BJ (cell line): Measurements from ENCODE around the gene C1D. TPM values are rescaled to one million over a fixed set of nuclear protein-coding genes. Genes with fewer than 3 reads are reported as not detected.

Source experiments
- CTCF ChIA-PET: fragments of 350-600 bp; formaldehyde crosslinking; extraction: SDS; loops from one replicate; lab custom pipeline; 2021; ENCODE audit warnings: antibody characterized with exemption, inconsistent platforms; lab: Yijun Ruan, JAX
- POLR2A ChIA-PET: fragments of 300-600 bp; sonication (Branson Sonifier 250); formaldehyde crosslinking; extraction: SDS; loops from one replicate; lab custom pipeline; 2021; ENCODE audit warnings: antibody characterized with exemption; lab: Charles Lee
- DNase-seq: peaks from one replicate; pipeline ENCODE4 v3.0.0-alpha.2; 2011; ENCODE audit warnings: low read depth
- H3K27me3 ChIP-seq: 2 replicates; pipeline ENCODE4 v1.6.0; 2011; ENCODE audit warnings: low read length; ENCODE audit not compliant: control insufficient read depth, insufficient read depth
- H3K36me3 ChIP-seq: 2 replicates; pipeline ENCODE4 v1.5.1; 2011; ENCODE audit warnings: low read length; ENCODE audit not compliant: control insufficient read depth, insufficient read depth
- H3K4me3 ChIP-seq: 2 replicates; pipeline ENCODE4 v1.5.1; 2011; ENCODE audit warnings: low read depth, mild to moderate bottlenecking, control low read depth, low read length
- CTCF ChIP-seq: IDR thresholded peaks from 2 replicates; pipeline ENCODE4 v1.5.1; 2011; ENCODE audit warnings: low read depth, mild to moderate bottlenecking, control low read depth, inconsistent platforms, low read length, moderate library complexity; ENCODE audit not compliant: insufficient read depth
- polyA plus RNA-seq: library from polyadenylated mRNA; depleted of rRNA; stranded (reverse); fragments of >200 nt; gene quantifications from 2 replicates; pipeline ENCODE4 v1.2.3, GENCODE V29; 2011

Gene C1D
- polyA plus RNA-seq, 1 experiment, result 11.4 TPM

GRCh38 chr2:68059784-68060525 lies 2.8 kb downstream of the C1D start:
- POLR2A ChIA-PET, result no interaction called here
- TF ChIP-seq CTCF, result no peak

GRCh38 chr2:68057658-68058396 lies 5.0 kb downstream of the C1D start:
- Histone ChIP-seq H3K36me3 (no peaks in the 10 kb centered on the region; the same call in 1 of the 2 replicates), H3K27me3 (no peaks in the 10 kb centered on the region), H3K4me3 (no peak overlapping the region)
- DNase-seq, result no peak
- CTCF ChIA-PET, result no interaction called here
- POLR2A ChIA-PET, result interaction anchor here (0.5 kb wide), 1 partner anchor 9 kb away, joined by 9 read pairs; no protein-coding TSS in a partner anchor
- TF ChIP-seq CTCF, result no peak

More at GRCh38 chr2:68059784-68060525, 2.8 kb downstream of the C1D start:
- Histone ChIP-seq H3K4me3 (no peak overlapping the region), H3K36me3 (no peaks in the 10 kb centered on the region; the same call in 1 of the 2 replicates), H3K27me3 (no peaks in the 10 kb centered on the region)
- peak; percentile 50 for DNase-seq
- CTCF ChIA-PET, result no interaction called here

DNA sequence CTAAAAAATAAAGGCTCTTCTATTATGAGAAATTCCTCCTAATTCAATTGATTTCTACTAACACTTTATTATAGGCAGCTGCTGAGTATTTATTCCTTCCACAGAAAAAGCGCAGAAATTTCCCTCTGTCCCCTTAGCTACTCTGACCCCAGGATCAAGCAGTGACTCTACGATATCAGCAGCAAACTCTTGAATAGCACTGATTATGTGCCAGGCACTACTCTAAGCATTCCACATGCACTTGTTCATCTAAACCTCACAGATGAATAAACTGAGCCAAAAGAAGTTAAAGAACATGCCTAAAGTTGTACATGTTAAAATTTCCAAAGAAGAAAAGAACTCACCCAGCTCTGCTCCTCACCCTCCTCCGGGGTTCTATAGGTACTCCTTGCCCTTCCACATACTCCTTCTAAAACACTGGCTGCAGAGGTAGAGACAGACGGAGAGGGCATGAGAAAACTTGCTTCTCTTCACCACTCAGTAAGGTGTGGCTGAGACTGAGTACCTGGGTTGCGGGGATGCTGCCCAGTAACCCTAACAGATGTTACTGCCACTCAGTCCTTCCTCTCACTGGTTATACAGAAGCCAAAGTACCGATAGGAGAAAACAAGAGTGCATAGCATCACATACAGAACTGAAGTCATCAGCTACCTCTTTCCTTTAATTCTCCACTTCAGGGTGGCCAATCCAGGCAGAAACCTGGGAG lies 9.9 kb downstream of the C1D start:
- no peak for TF ChIP-seq CTCF
- CTCF ChIA-PET, result no interaction called here
- H3K36me3 ChIP-seq, result no peaks in the 10 kb centered on the region
- H3K4me3 ChIP-seq, result no peak overlapping the region
- H3K27me3 ChIP-seq, result no peaks in the 10 kb centered on the region
- POLR2A ChIA-PET, result no interaction called here
- no peak for DNase-seq

- ChIA-PET CTCF (no interaction called here), POLR2A (no interaction called here)
- no peak for DNase-seq
- Histone ChIP-seq H3K27me3 (no peaks in the 10 kb centered on the region), H3K4me3 (no peak overlapping the region), H3K36me3 (no peaks in the 10 kb centered on the region)
- TF ChIP-seq CTCF, result no peak
Measured at GRCh38 chr2:68050353-68050752, 12.5 kb downstream of the C1D start.
